Left ventricle myocardium superior (tissue), 1 donor: ENCODE measurements around the gene NRROS. TPM values are rescaled to one million over a fixed set of nuclear protein-coding genes. Genes with fewer than 3 reads are reported as not detected.
"Not testable (repeated sequence)": the region's sequence is repeated elsewhere in the genome, so short reads cannot be mapped to it uniquely, and the experiment has no call there.

Experiments
- ATAC-seq: fragments of 200-7000 bp; cut with Tn5 transposase; one replicate; pipeline ENCODE4 v1.9.1; 2020; ENCODE audit warnings: mild to moderate bottlenecking, moderate library complexity
- DNase-seq: peaks from one replicate; pipeline ENCODE4 v3.0.0-alpha.2; 2020
- intact Hi-C: fragments of 100-400 bp; cut with micrococcal nuclease; formaldehyde crosslinking; loops from one replicate; pipeline ENCODE4 v1.11.0; 2022
- long read RNA-seq: library from polyadenylated mRNA; unstranded; transcript quantifications from one replicate; pipeline ENCODE4 v2.0.0, GENCODE V29; 2021
- total RNA-seq: library from RNA; stranded (reverse); fragmentation: NEBNext Ultra II Directional; extraction: Animal tissue kit (Norgen Biotek cat#: 25700); gene quantifications from one replicate; pipeline ENCODE4 v1.2.1, GENCODE V29; 2021
- donor health status: DM: no; HTN: yes; CAD: no; lungs with severe emphysema.

The NRROS gene
- 2.3 TPM for total RNA-seq
- long read RNA-seq, partial matches to known transcripts: 0 of 2 reads
- long read RNA-seq, other reads (novel, unspliced or antisense): 2 of 2 reads

GRCh38 chr3:196639483-196640296 lies at the start of gene NRROS:
Gene NRROS (plus strand): TSS chr3:196639694. CDS start chr3:196654540, 14,846 bp downstream.
- peak; percentile 81 for DNase-seq
- ATAC-seq: peak; percentile 92
- intact Hi-C loops: no loop called here

- intact Hi-C loops: no loop called here
- DNase-seq (no peak), ATAC-seq (no peak)
These were observed 49.2 kb upstream of the NRROS start for GRCh38 chr3:196590279-196590678.

GRCh38 chr3:196596355-196596754 lies 43.1 kb upstream of the NRROS start:
- intact Hi-C loops: no loop called here
- DNase-seq (no peak), ATAC-seq (no peak)

GRCh38 chr3:196597971-196598733 lies 41.3 kb upstream of the NRROS start:
- DNase-seq, intact Hi-C loops, ATAC-seq: not testable (repeated sequence)

- no peak for ATAC-seq
- intact Hi-C loops: no loop called here
- no peak for DNase-seq
These were observed 39.8 kb upstream of the NRROS start for GRCh38 chr3:196599734-196600128.

- ATAC-seq: no peak
- intact Hi-C loops: no loop called here
These were observed 39.1 kb upstream of the NRROS start for GRCh38 chr3:196600359-196600758.

GRCh38 chr3:196602673-196603072 lies 36.8 kb upstream of the NRROS start:
- intact Hi-C loops: no loop called here
- no peak for ATAC-seq
- DNase-seq: no peak

More at GRCh38 chr3:196600359-196600758, 39.1 kb upstream of the NRROS start:
- no peak for DNase-seq

GRCh38 chr3:196603683-196604082 lies 35.8 kb upstream of the NRROS start:
- no peak for DNase-seq
- intact Hi-C loops: no loop called here
- ATAC-seq: no peak

GRCh38 chr3:196604548-196604947 lies 34.9 kb upstream of the NRROS start:
- intact Hi-C loops: no loop called here
- no peak for ATAC-seq
- DNase-seq: no peak

GRCh38 chr3:196608693-196609092 lies 30.8 kb upstream of the NRROS start:
- intact Hi-C loops: loop anchor here (5.0 kb wide), 1 partner anchor 79 kb away; no protein-coding TSS in a partner anchor
- no peak for ATAC-seq

GRCh38 chr3:196609343-196609775 lies 30.1 kb upstream of the NRROS start:
- intact Hi-C loops: loop anchor here (5.0 kb wide), 1 partner anchor 78 kb away; no protein-coding TSS in a partner anchor
- peak; percentile 95 for ATAC-seq
- DNase-seq: peak; percentile 91

More at GRCh38 chr3:196608693-196609092, 30.8 kb upstream of the NRROS start:
- DNase-seq: no peak

- intact Hi-C loops: loop anchor here (5.0 kb wide), 1 partner anchor 77 kb away; no protein-coding TSS in a partner anchor
- no peak for ATAC-seq
- no peak for DNase-seq
These were observed 29.5 kb upstream of the NRROS start for GRCh38 chr3:196609805-196610515.

GRCh38 chr3:196611761-196612483 lies 27.6 kb upstream of the NRROS start:
- ATAC-seq (peak; percentile 53), DNase-seq (no peak)
- intact Hi-C loops: no loop called here

- DNase-seq, intact Hi-C loops, ATAC-seq: not testable (repeated sequence)
These were observed 24.3 kb upstream of the NRROS start for GRCh38 chr3:196615234-196615633.

- ATAC-seq (no peak), DNase-seq (no peak)
- intact Hi-C loops: no loop called here
These were observed 22.2 kb upstream of the NRROS start for GRCh38 chr3:196617256-196617655.

- no peak for DNase-seq
- intact Hi-C loops: no loop called here
- ATAC-seq: peak; percentile 33
These were observed 20.3 kb upstream of the NRROS start for GRCh38 chr3:196619223-196619622.

GRCh38 chr3:196619627-196620026 lies 19.9 kb upstream of the NRROS start:
- DNase-seq, intact Hi-C loops, ATAC-seq: not testable (repeated sequence)

GRCh38 chr3:196620161-196620604 lies 19.3 kb upstream of the NRROS start:
- intact Hi-C loops: no loop called here
- ATAC-seq (peak; percentile 33), DNase-seq (peak; percentile 45)
